ENCODE data around the gene ERCC3. TPM values are rescaled to one million over a fixed set of nuclear protein-coding genes. Genes with fewer than 3 reads are reported as not detected.

The ERCC3 gene
- total RNA-seq, 4 donors from 2014 or later: 30.3 to 39.0 (median 34.5) TPM

GRCh38 chr2:127275789-127276188, 18.2 kb downstream of the ERCC3 start:
- no peaks in the 10 kb centered on the region for H3K4me1 ChIP-seq
- H3K36me3 ChIP-seq: peaks cover 4 to 100% of the 10 kb centered on the region in 2 donors
- no peaks in the 10 kb centered on the region for H3K9me3 ChIP-seq
- 93% methylated on average over 5 of the region's 9 CpGs; no CpG with 5 or more reads in 1 of the 2 donors for WGBS, 2 donors (ENCODE audit: low coverage in 1 of 2)
- ATAC-seq: no peak
- H3K4me3 ChIP-seq: no peak overlapping the region
- H3K27me3 ChIP-seq: no peaks in the 10 kb centered on the region
- H3K27ac ChIP-seq: no peak overlapping the region
- TF ChIP-seq, protein P1, sequence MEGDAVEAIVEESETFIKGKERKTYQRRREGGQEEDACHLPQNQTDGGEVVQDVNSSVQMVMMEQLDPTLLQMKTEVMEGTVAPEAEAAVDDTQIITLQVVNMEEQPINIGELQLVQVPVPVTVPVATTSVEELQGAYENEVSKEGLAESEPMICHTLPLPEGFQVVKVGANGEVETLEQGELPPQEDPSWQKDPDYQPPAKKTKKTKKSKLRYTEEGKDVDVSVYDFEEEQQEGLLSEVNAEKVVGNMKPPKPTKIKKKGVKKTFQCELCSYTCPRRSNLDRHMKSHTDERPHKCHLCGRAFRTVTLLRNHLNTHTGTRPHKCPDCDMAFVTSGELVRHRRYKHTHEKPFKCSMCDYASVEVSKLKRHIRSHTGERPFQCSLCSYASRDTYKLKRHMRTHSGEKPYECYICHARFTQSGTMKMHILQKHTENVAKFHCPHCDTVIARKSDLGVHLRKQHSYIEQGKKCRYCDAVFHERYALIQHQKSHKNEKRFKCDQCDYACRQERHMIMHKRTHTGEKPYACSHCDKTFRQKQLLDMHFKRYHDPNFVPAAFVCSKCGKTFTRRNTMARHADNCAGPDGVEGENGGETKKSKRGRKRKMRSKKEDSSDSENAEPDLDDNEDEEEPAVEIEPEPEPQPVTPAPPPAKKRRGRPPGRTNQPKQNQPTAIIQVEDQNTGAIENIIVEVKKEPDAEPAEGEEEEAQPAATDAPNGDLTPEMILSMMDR (IDR thresholded peaks at IDR 0.05): no peak
- no peak for TF ChIP-seq POLR2AphosphoS5 (IDR thresholded peaks at IDR 0.05)
- TF ChIP-seq EP300 (IDR thresholded peaks at IDR 0.05): no peak
- TF ChIP-seq POLR2A (IDR thresholded peaks at IDR 0.05): no peak

- no peak for TF ChIP-seq POLR2A (IDR thresholded peaks at IDR 0.05)
- TF ChIP-seq, protein P1 (IDR thresholded peaks at IDR 0.05): no peak
- no peak for TF ChIP-seq POLR2AphosphoS5 (IDR thresholded peaks at IDR 0.05)
- Histone ChIP-seq H3K9me3 (no peaks in the 10 kb centered on the region), H3K27ac (no peak overlapping the region), H3K27me3 (no peaks in the 10 kb centered on the region), H3K4me1 (no peaks in the 10 kb centered on the region), H3K36me3 (peaks cover 4 to 100% of the 10 kb centered on the region in 2 donors), H3K4me3 (no peak overlapping the region)
- no peak for ATAC-seq
- 80 to 82% methylated on average over 1 to 3 of the region's 3 CpGs for WGBS, 2 donors (ENCODE audit: low coverage in 1 of 2)
These were observed 18.6 kb downstream of the ERCC3 start for GRCh38 chr2:127275356-127275755.

DNA sequence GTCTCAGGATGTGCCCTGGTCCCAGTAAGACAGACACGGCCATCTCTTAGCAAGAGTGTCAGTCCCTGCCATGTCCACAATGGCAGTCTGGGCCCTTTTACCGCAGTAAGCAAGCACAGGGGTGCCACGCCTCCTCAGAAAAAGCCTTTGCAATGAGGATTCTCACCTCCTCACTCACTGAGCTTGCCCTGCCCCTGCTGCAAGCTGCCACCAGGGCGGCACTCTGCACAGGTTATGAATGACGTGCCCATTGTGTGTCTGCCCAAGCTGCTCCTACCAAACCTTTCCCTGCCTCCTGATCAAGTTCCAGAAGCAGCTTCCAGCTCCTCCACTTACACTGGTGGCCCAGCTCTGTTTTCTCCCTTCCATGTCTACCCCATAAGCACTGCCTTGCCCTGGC, 23.3 kb downstream of the ERCC3 start:
- H3K27ac ChIP-seq: no peak overlapping the region
- H3K4me3 ChIP-seq: no peak overlapping the region
- no peaks in the 10 kb centered on the region for H3K27me3 ChIP-seq
- no peak for ATAC-seq
- H3K9me3 ChIP-seq: no peaks in the 10 kb centered on the region
- no peaks in the 10 kb centered on the region for H3K4me1 ChIP-seq
- TF ChIP-seq POLR2A (IDR thresholded peaks at IDR 0.05) (no peak), POLR2AphosphoS5 (IDR thresholded peaks at IDR 0.05) (no peak), EP300 (IDR thresholded peaks at IDR 0.05) (no peak)
- TF ChIP-seq, protein P1 (IDR thresholded peaks at IDR 0.05): no peak
- peaks cover 4 to 93% of the 10 kb centered on the region in 2 donors for H3K36me3 ChIP-seq
- 80% methylated on average over 2 of the region's 5 CpGs; no CpG with 5 or more reads in 1 of the 2 donors for WGBS, 2 donors (ENCODE audit: low coverage in 1 of 2)

DNA sequence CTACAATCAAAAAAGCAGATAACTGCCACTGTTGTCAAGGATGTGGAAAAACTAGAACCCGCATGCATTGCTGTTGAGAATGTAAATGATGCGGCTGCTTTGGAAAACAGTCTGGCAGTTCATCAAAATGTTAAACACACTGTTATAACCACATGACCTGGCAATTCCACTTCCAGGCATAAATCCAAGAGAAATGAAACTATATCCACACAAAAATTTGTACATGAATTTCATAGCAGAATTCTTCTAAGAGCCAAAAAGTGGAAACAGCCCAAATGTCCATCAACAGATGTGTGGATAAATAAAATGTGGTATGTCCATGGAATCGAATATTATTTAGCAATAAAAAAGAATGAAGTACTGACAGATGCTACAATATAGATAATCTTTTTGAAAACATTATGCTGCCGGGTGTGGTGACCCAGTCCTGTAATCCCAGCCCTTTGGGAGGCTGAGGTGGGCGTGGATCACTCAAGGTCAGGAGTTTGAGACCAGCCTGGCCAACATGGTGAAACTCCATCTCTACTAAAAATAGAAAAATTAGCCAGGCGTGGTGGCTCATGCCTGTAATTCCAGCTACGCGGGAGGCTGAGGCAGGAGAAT, 32.0 kb downstream of the ERCC3 start:
- Histone ChIP-seq H3K27ac (no peak overlapping the region), H3K36me3 (peaks cover 0 to 68% of the 10 kb centered on the region in 2 donors), H3K9me3 (no peaks in the 10 kb centered on the region), H3K4me3 (no peak overlapping the region), H3K4me1 (no peaks in the 10 kb centered on the region), H3K27me3 (no peaks in the 10 kb centered on the region)
- WGBS, 2 donors (ENCODE audit: low coverage in 1 of 2): 76 to 77% methylated on average over 3 to 8 of the region's 8 CpGs
- TF ChIP-seq POLR2A (IDR thresholded peaks at IDR 0.05): no peak
- TF ChIP-seq EP300 (IDR thresholded peaks at IDR 0.05): no peak
- TF ChIP-seq, protein P1 (IDR thresholded peaks at IDR 0.05): no peak
- TF ChIP-seq POLR2AphosphoS5 (IDR thresholded peaks at IDR 0.05): no peak
- ATAC-seq: no peak

DNA sequence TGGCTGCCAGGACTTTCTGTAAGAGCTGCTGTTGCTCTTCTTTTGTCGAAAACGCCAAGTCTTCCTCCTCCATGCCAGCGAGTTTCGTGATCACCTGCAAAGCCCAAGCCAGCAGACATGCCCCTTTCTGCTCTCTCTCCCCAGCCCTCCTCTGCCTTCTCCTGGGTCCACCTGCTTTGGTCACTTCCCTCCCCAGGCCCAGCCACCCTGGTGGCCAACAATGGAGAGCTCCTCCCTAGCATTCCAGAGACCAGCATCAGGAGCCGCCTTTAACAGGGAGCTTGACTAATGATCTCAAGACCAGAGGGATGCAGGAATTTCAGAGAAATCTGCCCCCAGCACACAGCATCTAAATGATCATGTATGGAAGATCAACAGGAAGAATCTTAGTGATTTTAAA, 34.6 kb downstream of the ERCC3 start:
- Histone ChIP-seq H3K27me3 (no peaks in the 10 kb centered on the region), H3K9me3 (no peaks in the 10 kb centered on the region), H3K36me3 (peaks cover 0 to 71% of the 10 kb centered on the region in 2 donors), H3K4me3 (no peak overlapping the region), H3K27ac (no peak overlapping the region), H3K4me1 (no peaks in the 10 kb centered on the region)
- TF ChIP-seq POLR2A (IDR thresholded peaks at IDR 0.05): no peak
- no peak for TF ChIP-seq EP300 (IDR thresholded peaks at IDR 0.05)
- TF ChIP-seq POLR2AphosphoS5 (IDR thresholded peaks at IDR 0.05): no peak
- TF ChIP-seq, protein P1 (IDR thresholded peaks at IDR 0.05): no peak
- no peak for ATAC-seq
- WGBS, 2 donors (ENCODE audit: low coverage in 1 of 2): 100% methylated on average over 4 of the region's 5 CpGs; no CpG with 5 or more reads in 1 of the 2 donors

Data from gastroesophageal sphincter (tissue), 4 donors.